K562 (cell line): Measurements from ENCODE around the gene PRAMEF11. TPM values are rescaled to one million over a fixed set of nuclear protein-coding genes. Genes with fewer than 3 reads are reported as not detected.

Source experiments
- ATAC-seq: fragments of 200-7000 bp; cut with Tn5 transposase; 3 replicates; pipeline ENCODE4 v1.9.1; 2020; ENCODE audit warnings: moderate library complexity
- BruUV-seq: library from RNA; stranded (reverse); fragments of 400-500 nt; replicated peaks from 2 replicates; lab custom pipeline; 2021; lab: Mats Ljungman, UMichigan
- CTCF ChIA-PET: fragments of 300-600 bp; formaldehyde crosslinking; extraction: SDS; loops from one replicate; lab custom pipeline; 2021; ENCODE audit warnings: low intra/inter-chr PET ratio; lab: Yijun Ruan, JAX
- POLR2A ChIA-PET: fragments of 300-600, 350-650 bp; sonication (Branson Sonifier 250); formaldehyde crosslinking; extraction: SDS; loops from one replicate; lab custom pipeline; 2021; ENCODE audit warnings: antibody characterized with exemption, inconsistent platforms; lab: Yijun Ruan, JAX
- DNase-seq, 4 experiments: peaks; one replicate each; pipeline versions ENCODE4 v3.0.0 to v3.0.0-alpha.2; 2011 to 2018; ENCODE audit warnings: low spot score in 3 of 4, mixed read lengths in 3 of 4; ENCODE audit errors: extremely low read depth in 1 of 4
- FAIRE-seq: peaks from 2 replicates; lab custom pipeline; 2011; peaks lifted over from hg19 to GRCh38; lab: Jason Lieb, UNC
- H2AFZ ChIP-seq: 2 replicates; pipeline ENCODE4 v1.6.0; 2011; ENCODE audit warnings: low read depth, low read length, control low read depth, inconsistent platforms
- H3K27ac ChIP-seq: fragments of 200-600 bp; 3 replicates; pipeline ENCODE4 v1.8.0; 2011; ENCODE audit warnings: low read depth, mild to moderate bottlenecking, control low read depth, inconsistent platforms, low read length, moderate library complexity, mixed read lengths; ENCODE audit errors: extremely low read depth
- H3K27me3 ChIP-seq, 2 experiments: fragments of 300-600 bp in 1 of 2; 2 replicates in 1 of 2; 3 replicates in 1 of 2; pipeline versions ENCODE4 v1.6.0 to v1.8.0; 2011; ENCODE audit warnings: inconsistent platforms in 2 of 2, low read length in 2 of 2, mild to moderate bottlenecking in 1 of 2, mixed read lengths in 1 of 2, moderate library complexity in 1 of 2; ENCODE audit not compliant: control insufficient read depth in 2 of 2, insufficient read depth in 2 of 2
- H3K36me3 ChIP-seq: fragments of 300-600 bp; 3 replicates; pipeline ENCODE4 v1.8.0; 2011; ENCODE audit warnings: mild to moderate bottlenecking, low read length, inconsistent platforms; ENCODE audit not compliant: control insufficient read depth, insufficient read depth
- H3K4me1 ChIP-seq, 2 experiments: fragments of 200-600 bp in 1 of 2; replicated peaks in 1 of 2; 2 replicates in 1 of 2; 3 replicates in 1 of 2; pipeline versions ENCODE4 v1.5.1 to v1.8.0; 2011; ENCODE audit warnings: inconsistent platforms in 2 of 2, low read length in 2 of 2, mild to moderate bottlenecking in 1 of 2, mixed read lengths in 1 of 2, moderate library complexity in 1 of 2; ENCODE audit not compliant: control insufficient read depth in 2 of 2, insufficient read depth in 2 of 2
- H3K4me2 ChIP-seq: 2 replicates; pipeline ENCODE4 v1.6.1; 2011; ENCODE audit warnings: low read length, control low read depth, inconsistent platforms, mixed read lengths; ENCODE audit not compliant: insufficient read depth
- H3K4me3 ChIP-seq: fragments of 200-600 bp; sonication (generic), shearing (Covaris generic); 2 replicates; pipeline ENCODE4 v1.5.1; 2016; ENCODE audit warnings: control low read depth, inconsistent platforms
- H3K79me2 ChIP-seq: fragments of 200-600 bp; 3 replicates; pipeline ENCODE4 v1.8.0; 2011; ENCODE audit warnings: low read length, inconsistent platforms; ENCODE audit not compliant: control insufficient read depth, insufficient read depth
- H3K9ac ChIP-seq, 2 experiments: 2 replicates each; pipeline versions ENCODE4 v1.6.0 to v1.6.1; 2011; ENCODE audit warnings: low read depth in 2 of 2, low read length in 2 of 2, control low read depth in 1 of 2, inconsistent platforms in 1 of 2, mild to moderate bottlenecking in 1 of 2, mixed read lengths in 1 of 2; ENCODE audit not compliant: insufficient read depth in 1 of 2
- H3K9me1 ChIP-seq: one replicate; pipeline ENCODE4 v1.6.0; 2011; ENCODE audit warnings: inconsistent platforms, mild to moderate bottlenecking, low read length, moderate library complexity; ENCODE audit not compliant: control insufficient read depth, insufficient read depth
- H3K9me3 ChIP-seq: replicated peaks from 2 replicates; pipeline ENCODE4 v1.5.1; 2011; ENCODE audit warnings: low read depth, low read length, inconsistent platforms; ENCODE audit not compliant: control insufficient read depth, insufficient read depth
- H4K20me1 ChIP-seq: replicated peaks from 2 replicates; pipeline ENCODE4 v1.6.1; 2011; ENCODE audit warnings: low read length, inconsistent platforms, mixed read lengths; ENCODE audit not compliant: control insufficient read depth, insufficient read depth
- CC2D1A ChIP-seq: fragments of 450-650 bp; IDR thresholded peaks from 2 replicates; pipeline ENCODE4 v1.6.1; 2017; ENCODE audit warnings: mild to moderate bottlenecking
- ETV6 ChIP-seq, 3 experiments: fragments of 150-350 bp in 1 of 3; sonication (generic) in 1 of 3; formaldehyde crosslinking in 1 of 3; IDR thresholded peaks; 2 replicates each; pipeline versions ENCODE4 v1.6.1 to v1.8.0; 2014 to 2022; ENCODE audit warnings: borderline replicate concordance in 2 of 3, low read depth in 2 of 3, antibody characterized with exemption in 1 of 3, low read length in 1 of 3, mild to moderate bottlenecking in 1 of 3, missing genetic modification reagents in 1 of 3
- HDAC8 ChIP-seq: fragments of 450-650 bp; IDR thresholded peaks from 2 replicates; pipeline ENCODE4 v1.6.1; 2016; ENCODE audit warnings: mild to moderate bottlenecking, missing genetic modification characterization, moderate library complexity, missing compliant biosample characterization
- HNRNPL ChIP-seq: fragments of 200-400 bp; formaldehyde crosslinking; IDR thresholded peaks from 2 replicates; pipeline ENCODE4 v1.6.1; 2017; ENCODE audit warnings: low read depth, mild to moderate bottlenecking, low read length
- KAT7 ChIP-seq: sonication (generic); formaldehyde crosslinking; IDR thresholded peaks from 2 replicates; pipeline ENCODE4 v1.8.0; 2022; ENCODE audit warnings: missing genetic modification reagents, mild to moderate bottlenecking, borderline replicate concordance
- KLF13 ChIP-seq: fragments of 450-650 bp; IDR thresholded peaks from 2 replicates; pipeline ENCODE4 v1.6.1; 2016; ENCODE audit warnings: missing genetic modification characterization, low read depth, mild to moderate bottlenecking, missing compliant biosample characterization, moderate library complexity, borderline replicate concordance
- NR1H2 ChIP-seq: sonication (generic); formaldehyde crosslinking; IDR thresholded peaks from 2 replicates; pipeline ENCODE4 v1.4.0; 2020; ENCODE audit warnings: mild to moderate bottlenecking, missing genetic modification reagents
- WGBS: fragments of 100-300 bp; shearing (Covaris generic); methylation state at CpG from one replicate; pipeline ENCODE4 v1.1.6; 2016; ENCODE audit warnings: low coverage, mixed read lengths; ENCODE audit not compliant: insufficient coverage; ENCODE audit errors: missing lambda C conversion rate; 5-methylcytosine and 5-hydroxymethylcytosine counted together
- in situ Hi-C: fragments of 300-500 bp; cut with MboI; formaldehyde crosslinking; loops from 4 replicates; pipeline ENCODE4 v1.15.0; 2018; ENCODE audit warnings: inconsistent platforms, mixed read lengths
- intact Hi-C: fragments of 100-400 bp; cut with micrococcal nuclease; formaldehyde crosslinking; loops from 2 replicates; pipeline ENCODE4 v1.14.2; 2022
- polyA plus RNA-seq, 8 experiments: library from polyadenylated mRNA; depleted of rRNA in 4 of 8; stranded (reverse) in 5 of 8; unstranded in 3 of 8; fragments of >200 nt; fragmentation: Nextera tagmentation in 2 of 8; fragmentation: Illumina TruSeq in 1 of 8; extraction: Ambion mirVana in 2 of 8; extraction: Trizol in 1 of 8; gene quantifications; 2 replicates each; pipeline versions ENCODE4 v1.2.1 to v1.2.3, GENCODE V29; 2011 to 2014; ENCODE audit warnings: inconsistent platforms in 1 of 8, missing spikeins in 1 of 8
- total RNA-seq, 7 experiments: library from RNA; depleted of rRNA in 6 of 7; stranded (reverse); fragments of >200 nt in 6 of 7; fragmentation: Illumina TruSeq in 2 of 7; extraction: Trizol in 2 of 7; gene quantifications; 2 replicates each; pipeline versions ENCODE4 v1.2.1 to v1.2.3, GENCODE V29; 2011 to 2021; ENCODE audit warnings: low replicate concordance in 1 of 7
- TF ChIP-seq, protein P1 (sequence below): fragments of 450-650 bp; IDR thresholded peaks from 2 replicates; pipeline ENCODE4 v1.6.1; 2016
- TF ChIP-seq, protein P2 (sequence below), 2 experiments: fragments of 450-650 bp; IDR thresholded peaks; 2 replicates each; pipeline ENCODE4 v1.6.1; 2016; ENCODE audit warnings: mild to moderate bottlenecking in 2 of 2, borderline replicate concordance in 1 of 2, low read depth in 1 of 2, moderate library complexity in 1 of 2

The PRAMEF11 gene
- total and polyA plus RNA-seq, 9 of the 15 experiments (the other 6 are each of a cell fraction or from before 2014, with no cell fraction given), result not detected

- intact Hi-C loops, result loop anchor here (10.0 kb wide), 3 partner anchors 112 to 652 kb away; no protein-coding TSS in a partner anchor
- TF ChIP-seq, protein P1, sequence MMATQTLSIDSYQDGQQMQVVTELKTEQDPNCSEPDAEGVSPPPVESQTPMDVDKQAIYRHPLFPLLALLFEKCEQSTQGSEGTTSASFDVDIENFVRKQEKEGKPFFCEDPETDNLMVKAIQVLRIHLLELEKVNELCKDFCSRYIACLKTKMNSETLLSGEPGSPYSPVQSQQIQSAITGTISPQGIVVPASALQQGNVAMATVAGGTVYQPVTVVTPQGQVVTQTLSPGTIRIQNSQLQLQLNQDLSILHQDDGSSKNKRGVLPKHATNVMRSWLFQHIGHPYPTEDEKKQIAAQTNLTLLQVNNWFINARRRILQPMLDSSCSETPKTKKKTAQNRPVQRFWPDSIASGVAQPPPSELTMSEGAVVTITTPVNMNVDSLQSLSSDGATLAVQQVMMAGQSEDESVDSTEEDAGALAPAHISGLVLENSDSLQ, result no peak
- TF ChIP-seq HNRNPL (no peak), KLF13 (tag) (no peak), HDAC8 (no peak), NR1H2 (CRISPR knock-in tag) (no peak), KAT7 (CRISPR knock-in tag) (no peak), ETV6 (IDR thresholded peaks at IDR 0.05; ENCODE audit: borderline replicate concordance in 1 of 2, low read depth in 2 of 2, low read length in 1 of 2) (no peak), ETV6 (CRISPR knock-in tag; IDR thresholded peaks at IDR 0.05; ENCODE audit: borderline replicate concordance) (no peak), CC2D1A (no peak)
- TF ChIP-seq, protein P2, sequence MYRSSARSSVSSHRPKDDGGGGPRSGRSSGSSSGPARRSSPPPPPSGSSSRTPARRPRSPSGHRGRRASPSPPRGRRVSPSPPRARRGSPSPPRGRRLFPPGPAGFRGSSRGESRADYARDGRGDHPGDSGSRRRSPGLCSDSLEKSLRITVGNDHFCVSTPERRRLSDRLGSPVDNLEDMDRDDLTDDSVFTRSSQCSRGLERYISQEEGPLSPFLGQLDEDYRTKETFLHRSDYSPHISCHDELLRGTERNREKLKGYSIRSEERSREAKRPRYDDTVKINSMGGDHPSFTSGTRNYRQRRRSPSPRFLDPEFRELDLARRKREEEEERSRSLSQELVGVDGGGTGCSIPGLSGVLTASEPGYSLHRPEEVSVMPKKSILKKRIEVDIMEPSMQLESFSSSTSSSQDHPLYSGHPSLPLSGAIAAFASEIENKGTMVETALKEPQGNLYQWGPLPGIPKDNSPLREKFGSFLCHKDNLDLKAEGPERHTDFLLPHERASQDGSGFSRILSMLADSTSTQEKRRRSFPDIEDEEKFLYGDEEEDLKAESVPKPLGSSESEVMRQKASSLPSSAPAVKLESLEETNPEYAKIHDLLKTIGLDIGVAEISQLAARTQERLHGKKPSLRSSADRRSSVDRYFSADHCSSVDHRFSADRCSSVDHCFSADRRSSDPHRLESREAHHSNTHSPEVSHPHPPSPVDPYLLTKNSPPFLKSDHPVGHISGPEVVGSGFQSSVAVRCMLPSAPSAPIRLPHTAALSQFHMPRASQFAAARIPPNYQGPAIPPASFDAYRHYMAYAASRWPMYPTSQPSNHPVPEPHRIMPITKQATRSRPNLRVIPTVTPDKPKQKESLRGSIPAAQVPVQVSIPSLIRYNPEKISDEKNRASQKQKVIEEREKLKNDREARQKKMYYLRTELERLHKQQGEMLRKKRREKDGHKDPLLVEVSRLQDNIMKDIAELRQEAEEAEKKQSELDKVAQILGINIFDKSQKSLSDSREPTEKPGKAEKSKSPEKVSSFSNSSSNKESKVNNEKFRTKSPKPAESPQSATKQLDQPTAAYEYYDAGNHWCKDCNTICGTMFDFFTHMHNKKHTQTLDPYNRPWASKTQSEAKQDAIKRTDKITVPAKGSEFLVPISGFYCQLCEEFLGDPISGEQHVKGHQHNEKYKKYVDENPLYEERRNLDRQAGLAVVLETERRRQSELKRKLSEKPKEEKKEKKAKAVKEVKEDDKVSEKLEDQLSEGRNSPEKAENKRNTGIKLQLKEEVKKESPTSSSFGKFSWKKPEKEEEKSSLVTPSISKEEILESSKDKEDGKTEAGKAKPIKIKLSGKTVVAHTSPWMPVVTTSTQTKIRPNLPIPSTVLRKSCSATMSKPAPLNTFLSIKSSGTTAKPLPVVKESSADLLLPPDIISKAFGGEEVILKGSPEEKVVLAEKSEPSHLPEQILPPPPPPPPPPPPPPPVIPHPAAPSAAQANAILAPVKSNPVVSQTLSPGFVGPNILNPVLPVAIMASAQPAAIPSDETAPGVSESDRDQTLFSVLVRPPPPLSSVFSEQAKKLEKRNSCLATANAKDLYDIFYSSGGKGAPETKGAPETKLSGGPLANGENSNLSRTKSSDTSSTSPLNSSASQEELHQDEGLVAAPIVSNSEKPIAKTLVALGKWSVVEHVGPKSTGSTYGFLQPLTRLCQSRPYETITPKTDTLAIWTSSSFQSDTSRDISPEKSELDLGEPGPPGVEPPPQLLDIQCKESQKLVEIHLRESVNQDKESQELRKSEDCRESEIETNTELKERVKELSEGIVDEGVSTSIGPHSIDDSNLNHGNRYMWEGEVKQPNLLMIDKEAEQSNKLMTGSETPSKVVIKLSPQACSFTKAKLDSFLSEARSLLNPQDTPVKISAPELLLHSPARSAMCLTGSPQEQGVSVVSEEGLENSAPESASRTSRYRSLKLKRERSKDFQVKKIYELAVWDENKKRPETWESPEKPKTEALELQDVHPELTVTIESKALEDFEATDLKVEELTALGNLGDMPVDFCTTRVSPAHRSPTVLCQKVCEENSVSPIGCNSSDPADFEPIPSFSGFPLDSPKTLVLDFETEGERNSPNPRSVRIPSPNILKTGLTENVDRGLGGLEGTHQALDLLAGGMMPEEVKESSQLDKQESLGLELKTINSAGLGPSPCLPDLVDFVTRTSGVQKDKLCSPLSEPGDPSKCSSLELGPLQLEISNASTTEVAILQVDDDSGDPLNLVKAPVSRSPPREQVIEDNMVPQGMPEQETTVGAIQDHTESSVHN (IDR thresholded peaks at IDR 0.05; ENCODE audit: borderline replicate concordance in 1 of 2, low read depth in 1 of 2), result no peak
Measured at GRCh38 chr1:12776801-12777557, 54.2 kb downstream of the PRAMEF11 start.

More at GRCh38 chr1:12776801-12777557, 54.2 kb downstream of the PRAMEF11 start:
- Histone ChIP-seq H2AFZ (no peak overlapping the region), H3K36me3 (no peaks in the 10 kb centered on the region), H4K20me1 (no peaks in the 10 kb centered on the region), H3K27ac (no peak overlapping the region), H3K9me1 (no peaks in the 10 kb centered on the region), H3K79me2 (no peaks in the 10 kb centered on the region), H3K9ac (no peak overlapping the region; a peak in 1 of 4 replicates), H3K9me3 (no peaks in the 10 kb centered on the region), H3K4me1 (no peaks in the 10 kb centered on the region), H3K4me2 (no peak overlapping the region), H3K27me3 (peaks cover 15 to 47% of the 10 kb centered on the region in 2 experiments; a peak in 4 of 5 replicates), H3K4me3 (no peak overlapping the region)
- ChIA-PET POLR2A (interaction anchor here (0.6 to 1.7 kb wide), 3 partner anchors 14 to 393 kb away, joined by 3 to 6 read pairs (median 4); no protein-coding TSS in a partner anchor), CTCF (interaction anchor here (0.6 kb wide), 1 partner anchor 464 kb away, joined by 3 read pairs; no protein-coding TSS in a partner anchor)
- in situ Hi-C loops, result loop anchor here (10.0 kb wide), 1 partner anchor 462 kb away; no protein-coding TSS in a partner anchor
- DNase-seq (no peak), ATAC-seq (no peak), FAIRE-seq (no peak)
- 2% methylated on average over 15 of the region's 15 CpGs for WGBS
- no TSS peak for BruUV-seq
